Measurements from ENCODE around the gene ANKRD11. TPM values are rescaled to one million over a fixed set of nuclear protein-coding genes. Genes with fewer than 3 reads are reported as not detected.

Gene ANKRD11
- total and polyA plus RNA-seq, 5 experiments from 2014 or later, result 8.9 to 328 (median 61.1) TPM

GRCh38 chr16:89280546-89281188 is 209.7 kb downstream of the ANKRD11 start:
- no peak overlapping the region for H3K27ac Mint-ChIP-seq
- no peaks in the 10 kb centered on the region for H3K27me3 Mint-ChIP-seq
- no peak for DNase-seq
- H3K9me3 Mint-ChIP-seq, result no peaks in the 10 kb centered on the region
- H3K4me1 Mint-ChIP-seq, result peaks cover 0 to 5% (median 0%) of the 10 kb centered on the region in 4 donors
- POLR2A ChIA-PET, result no interaction called here
- peaks cover 0 to 26% (median 4%) of the 10 kb centered on the region in 3 donors for H3K36me3 Mint-ChIP-seq
- no peak overlapping the region for H3K4me3 Mint-ChIP-seq
- ATAC-seq, result no peak

- Mint-ChIP-seq H3K36me3 (peaks cover 0 to 31% (median 4%) of the 10 kb centered on the region in 3 donors), H3K9me3 (no peaks in the 10 kb centered on the region), H3K4me3 (no peak overlapping the region), H3K27me3 (no peaks in the 10 kb centered on the region), H3K27ac (peak overlapping the region in 1 of 10 donors; percentile 40), H3K4me1 (peaks cover 0 to 5% (median 0%) of the 10 kb centered on the region in 4 donors)
- POLR2A ChIA-PET, result no interaction called here
- no peak for DNase-seq
- ATAC-seq, result no peak
These were observed 210.5 kb downstream of the ANKRD11 start for GRCh38 chr16:89279666-89280481.

GRCh38 chr16:89278441-89279240 is 211.7 kb downstream of the ANKRD11 start:
- no peak for DNase-seq
- no peaks in the 10 kb centered on the region for H3K9me3 Mint-ChIP-seq
- POLR2A ChIA-PET, result no interaction called here
- no peak overlapping the region for H3K4me3 Mint-ChIP-seq
- H3K27me3 Mint-ChIP-seq, result no peaks in the 10 kb centered on the region
- peaks cover 0 to 5% (median 1%) of the 10 kb centered on the region in 4 donors for H3K4me1 Mint-ChIP-seq
- H3K36me3 Mint-ChIP-seq, result peaks cover 0 to 39% (median 4%) of the 10 kb centered on the region in 3 donors
- H3K27ac Mint-ChIP-seq, result peak overlapping the region in 2 of 10 donors; percentile 11 to 65
- ATAC-seq, result no peak

- no peaks in the 10 kb centered on the region for H3K27me3 Mint-ChIP-seq
- peak in 1 of 10 donors; percentile 52 for DNase-seq
- H3K36me3 Mint-ChIP-seq, result peaks cover 0 to 47% (median 6%) of the 10 kb centered on the region in 3 donors
- peaks cover 0 to 5% (median 1%) of the 10 kb centered on the region in 4 donors for H3K4me1 Mint-ChIP-seq
- H3K4me3 Mint-ChIP-seq, result no peak overlapping the region
- POLR2A ChIA-PET, result no interaction called here
- no peaks in the 10 kb centered on the region for H3K9me3 Mint-ChIP-seq
- ATAC-seq, result no peak
- peak overlapping the region in 3 of 10 donors; percentile 6 to 73 (median 18) for H3K27ac Mint-ChIP-seq
These were observed 212.6 kb downstream of the ANKRD11 start for GRCh38 chr16:89277641-89278341.

GRCh38 chr16:89277049-89277448 is 213.3 kb downstream of the ANKRD11 start:
- H3K4me1 Mint-ChIP-seq, result peaks cover 0 to 7% (median 1%) of the 10 kb centered on the region in 4 donors
- H3K4me3 Mint-ChIP-seq, result no peak overlapping the region
- H3K36me3 Mint-ChIP-seq, result peaks cover 0 to 55% (median 8%) of the 10 kb centered on the region in 3 donors
- POLR2A ChIA-PET, result no interaction called here
- H3K27ac Mint-ChIP-seq, result peak overlapping the region in 3 of 10 donors; percentile 6 to 39 (median 18)
- ATAC-seq, result no peak
- H3K27me3 Mint-ChIP-seq, result no peaks in the 10 kb centered on the region
- H3K9me3 Mint-ChIP-seq, result no peaks in the 10 kb centered on the region
- DNase-seq, result peak in 1 of 10 donors; percentile 47

GRCh38 chr16:89275837-89276720 is 214.3 kb downstream of the ANKRD11 start:
- DNase-seq (peak in 1 of 10 donors; percentile 58), ATAC-seq (no peak)
- H3K27me3 Mint-ChIP-seq, result no peaks in the 10 kb centered on the region
- no peaks in the 10 kb centered on the region for H3K9me3 Mint-ChIP-seq
- peaks cover 0 to 64% (median 13%) of the 10 kb centered on the region in 3 donors for H3K36me3 Mint-ChIP-seq
- H3K27ac Mint-ChIP-seq, result peak overlapping the region in 3 of 10 donors; percentile 43 to 57 (median 56)
- H3K4me1 Mint-ChIP-seq, result peaks cover 0 to 12% (median 1%) of the 10 kb centered on the region in 4 donors
- peak overlapping the region in 1 of 10 donors; percentile 29 for H3K4me3 Mint-ChIP-seq
- POLR2A ChIA-PET, result no interaction called here

- H3K36me3 Mint-ChIP-seq, result peaks cover 0 to 63% (median 12%) of the 10 kb centered on the region in 3 donors
These were observed 215.1 kb downstream of the ANKRD11 start for GRCh38 chr16:89275284-89275584.

GRCh38 chr16:89274561-89275283 is 215.6 kb downstream of the ANKRD11 start:
- Mint-ChIP-seq H3K4me1 (peaks cover 0 to 12% (median 3%) of the 10 kb centered on the region in 4 donors), H3K27me3 (no peaks in the 10 kb centered on the region), H3K27ac (peak overlapping the region in 2 of 10 donors; percentile 56 to 63), H3K36me3 (peaks cover 0 to 69% (median 12%) of the 10 kb centered on the region in 3 donors), H3K4me3 (peak overlapping the region in 1 of 10 donors; percentile 42), H3K9me3 (no peaks in the 10 kb centered on the region)
- ATAC-seq (no peak), DNase-seq (peak in 1 of 10 donors; percentile 53)
- POLR2A ChIA-PET, result no interaction called here

More at GRCh38 chr16:89275284-89275584, 215.1 kb downstream of the ANKRD11 start:
- peaks cover 0 to 12% (median 1%) of the 10 kb centered on the region in 4 donors for H3K4me1 Mint-ChIP-seq
- DNase-seq (peak in 1 of 10 donors; percentile 30), ATAC-seq (no peak)
- peak overlapping the region in 2 of 10 donors; percentile 56 to 63 for H3K27ac Mint-ChIP-seq
- H3K9me3 Mint-ChIP-seq, result no peaks in the 10 kb centered on the region
- POLR2A ChIA-PET, result no interaction called here
- H3K27me3 Mint-ChIP-seq, result no peaks in the 10 kb centered on the region
- H3K4me3 Mint-ChIP-seq, result peak overlapping the region in 1 of 10 donors; percentile 42

GRCh38 chr16:89273741-89274472 is 216.5 kb downstream of the ANKRD11 start:
- Mint-ChIP-seq H3K27ac (peak overlapping the region in 3 of 10 donors; percentile 44 to 79 (median 49)), H3K27me3 (no peaks in the 10 kb centered on the region), H3K4me1 (peaks cover 0 to 12% (median 5%) of the 10 kb centered on the region in 4 donors), H3K36me3 (peaks cover 0 to 76% (median 18%) of the 10 kb centered on the region in 3 donors), H3K9me3 (no peaks in the 10 kb centered on the region), H3K4me3 (peak overlapping the region in 2 of 10 donors; percentile 38 to 43)
- POLR2A ChIA-PET, result no interaction called here
- DNase-seq (peak in 1 of 10 donors; percentile 49), ATAC-seq (no peak)

- H3K9me3 Mint-ChIP-seq, result no peaks in the 10 kb centered on the region
- H3K4me1 Mint-ChIP-seq, result peaks cover 0 to 12% (median 5%) of the 10 kb centered on the region in 4 donors
- DNase-seq, result no peak
- POLR2A ChIA-PET, result interaction anchor here (0.6 to 0.7 kb wide), 4 partner anchors 40 to 242 kb away, joined by 3 to 6 read pairs (median 4); no protein-coding TSS in a partner anchor
- H3K36me3 Mint-ChIP-seq, result peaks cover 0 to 69% (median 18%) of the 10 kb centered on the region in 3 donors
- no peak for ATAC-seq
- H3K27me3 Mint-ChIP-seq, result no peaks in the 10 kb centered on the region
- H3K27ac Mint-ChIP-seq, result peak overlapping the region in 3 of 10 donors; percentile 22 to 25 (median 24)
- no peak overlapping the region for H3K4me3 Mint-ChIP-seq
These were observed 217.7 kb downstream of the ANKRD11 start for GRCh38 chr16:89272631-89273030.

Measured in naive thymus-derived CD8-positive, alpha-beta T cell (primary cell).